Measurements from ENCODE around the gene CLEC16A. TPM values are rescaled to one million over a fixed set of nuclear protein-coding genes. Genes with fewer than 3 reads are reported as not detected.

The CLEC16A gene
- total RNA-seq, 4 donors from 2014 or later, result 24.5 to 33.0 (median 29.3) TPM

DNA sequence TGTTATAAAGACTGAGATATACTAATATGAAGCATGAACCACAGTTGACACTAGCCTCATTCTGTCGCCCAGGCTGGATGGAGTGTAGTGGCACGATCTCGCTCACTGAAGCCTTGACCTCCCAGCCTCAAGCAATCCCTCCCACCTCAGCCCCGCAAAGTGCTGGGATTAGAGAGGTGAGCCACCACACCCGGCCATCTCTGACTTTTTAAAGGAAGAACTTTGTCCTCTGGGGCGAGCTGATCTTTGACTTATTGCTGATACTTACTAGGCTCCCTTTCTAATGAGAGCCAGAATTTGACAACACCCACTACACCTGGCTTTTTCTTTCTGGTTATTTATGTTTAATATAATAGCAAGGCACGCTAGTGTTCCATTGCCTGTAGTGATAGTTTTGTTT lies 57.2 kb downstream of the CLEC16A start:
- Histone ChIP-seq H3K36me3 (peaks cover 0 to 8% of the 10 kb centered on the region in 2 donors), H3K4me1 (peaks cover 11 to 22% of the 10 kb centered on the region in 2 donors), H3K27me3 (no peaks in the 10 kb centered on the region), H3K4me3 (no peak overlapping the region), H3K9me3 (no peaks in the 10 kb centered on the region), H3K27ac (no peak overlapping the region)
- ATAC-seq (no peak), DNase-seq (no peak)
- intact Hi-C loops (cut with DNase I; ENCODE audit: low total_unique reads), result no loop called here
- TF ChIP-seq, protein P1, sequence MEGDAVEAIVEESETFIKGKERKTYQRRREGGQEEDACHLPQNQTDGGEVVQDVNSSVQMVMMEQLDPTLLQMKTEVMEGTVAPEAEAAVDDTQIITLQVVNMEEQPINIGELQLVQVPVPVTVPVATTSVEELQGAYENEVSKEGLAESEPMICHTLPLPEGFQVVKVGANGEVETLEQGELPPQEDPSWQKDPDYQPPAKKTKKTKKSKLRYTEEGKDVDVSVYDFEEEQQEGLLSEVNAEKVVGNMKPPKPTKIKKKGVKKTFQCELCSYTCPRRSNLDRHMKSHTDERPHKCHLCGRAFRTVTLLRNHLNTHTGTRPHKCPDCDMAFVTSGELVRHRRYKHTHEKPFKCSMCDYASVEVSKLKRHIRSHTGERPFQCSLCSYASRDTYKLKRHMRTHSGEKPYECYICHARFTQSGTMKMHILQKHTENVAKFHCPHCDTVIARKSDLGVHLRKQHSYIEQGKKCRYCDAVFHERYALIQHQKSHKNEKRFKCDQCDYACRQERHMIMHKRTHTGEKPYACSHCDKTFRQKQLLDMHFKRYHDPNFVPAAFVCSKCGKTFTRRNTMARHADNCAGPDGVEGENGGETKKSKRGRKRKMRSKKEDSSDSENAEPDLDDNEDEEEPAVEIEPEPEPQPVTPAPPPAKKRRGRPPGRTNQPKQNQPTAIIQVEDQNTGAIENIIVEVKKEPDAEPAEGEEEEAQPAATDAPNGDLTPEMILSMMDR (IDR thresholded peaks at IDR 0.05 in 4 of 5, conservative IDR thresholded peaks at IDR 0.05 in 1 of 5), result no peak
- no peak for TF ChIP-seq POLR2A (IDR thresholded peaks at IDR 0.05)
- in situ Hi-C loops (cut with MboI; ENCODE audit: low sequenced_read_pairs in 4 of 4), result no loop called here

- H3K9me3 ChIP-seq, result no peaks in the 10 kb centered on the region
- no peak for TF ChIP-seq POLR2A (IDR thresholded peaks at IDR 0.05)
- TF ChIP-seq, protein P1 (IDR thresholded peaks at IDR 0.05 in 4 of 5, conservative IDR thresholded peaks at IDR 0.05 in 1 of 5), result no peak
- H3K36me3 ChIP-seq, result peaks cover 0 to 8% of the 10 kb centered on the region in 2 donors
- DNase-seq, result no peak
- in situ Hi-C loops (cut with MboI; ENCODE audit: low sequenced_read_pairs in 4 of 4) (no loop called here), intact Hi-C loops (cut with DNase I; ENCODE audit: low total_unique reads) (no loop called here)
- H3K4me3 ChIP-seq, result no peak overlapping the region
- H3K27me3 ChIP-seq, result no peaks in the 10 kb centered on the region
- peaks cover 11 to 27% of the 10 kb centered on the region in 2 donors for H3K4me1 ChIP-seq
- ATAC-seq, result no peak
- no peak overlapping the region for H3K27ac ChIP-seq
Measured at GRCh38 chr16:11003141-11003540, 58.8 kb downstream of the CLEC16A start.

GRCh38 chr16:11004351-11004750 lies 60.0 kb downstream of the CLEC16A start:
- intact Hi-C loops (cut with DNase I; ENCODE audit: low total_unique reads) (no loop called here), in situ Hi-C loops (cut with MboI; ENCODE audit: low sequenced_read_pairs in 4 of 4) (no loop called here)
- Histone ChIP-seq H3K36me3 (peaks cover 0 to 8% of the 10 kb centered on the region in 2 donors), H3K27ac (peak overlapping the region; percentile 62 to 79 (median 74)), H3K4me3 (no peak overlapping the region), H3K27me3 (no peaks in the 10 kb centered on the region), H3K4me1 (peaks cover 11 to 27% of the 10 kb centered on the region in 2 donors), H3K9me3 (no peaks in the 10 kb centered on the region)
- TF ChIP-seq, protein P1 (IDR thresholded peaks at IDR 0.05 in 4 of 5, conservative IDR thresholded peaks at IDR 0.05 in 1 of 5), result no peak
- TF ChIP-seq POLR2A (IDR thresholded peaks at IDR 0.05), result no peak
- peak; percentile 81 to 92 for ATAC-seq
- peak in 1 of 2 donors; percentile 67 for DNase-seq

DNA sequence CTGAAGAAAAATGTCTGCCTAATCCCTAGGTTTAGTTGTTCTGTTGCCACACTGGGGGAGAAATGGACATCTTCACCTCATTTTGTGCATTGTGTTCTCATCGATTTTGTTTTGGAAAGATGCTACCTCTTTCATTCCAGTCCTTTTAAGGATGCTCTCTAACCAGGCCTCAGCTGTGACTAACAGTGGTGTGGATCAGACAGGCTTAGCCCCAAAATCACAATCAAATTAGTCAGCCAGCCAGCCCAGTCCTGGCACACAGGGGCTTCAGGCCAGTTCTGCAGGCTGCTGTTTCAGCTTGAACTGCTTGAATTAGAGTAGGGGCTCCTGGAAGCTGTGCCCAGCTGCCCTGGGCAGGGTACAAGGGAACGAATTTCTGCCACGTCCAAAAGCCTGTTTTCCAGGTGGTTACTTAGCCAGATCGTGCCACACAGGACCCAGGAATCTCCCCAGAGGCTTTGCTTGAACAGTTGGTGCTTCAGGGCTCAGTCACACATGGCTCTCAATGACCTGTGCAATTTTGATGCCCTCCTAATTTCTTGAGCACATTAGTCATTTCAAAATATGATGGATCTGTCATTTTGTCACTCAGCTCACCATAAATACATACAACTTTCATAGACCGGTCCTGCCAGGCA lies 60.7 kb downstream of the CLEC16A start:
- H3K27ac ChIP-seq, result peak overlapping the region; percentile 62 to 79 (median 74)
- peaks cover 0 to 8% of the 10 kb centered on the region in 2 donors for H3K36me3 ChIP-seq
- H3K4me3 ChIP-seq, result no peak overlapping the region
- DNase-seq, result no peak
- H3K9me3 ChIP-seq, result no peaks in the 10 kb centered on the region
- no peaks in the 10 kb centered on the region for H3K27me3 ChIP-seq
- TF ChIP-seq POLR2A (IDR thresholded peaks at IDR 0.05), result no peak
- TF ChIP-seq, protein P1 (IDR thresholded peaks at IDR 0.05 in 4 of 5, conservative IDR thresholded peaks at IDR 0.05 in 1 of 5), result no peak
- ATAC-seq, result peak; percentile 31 to 64
- H3K4me1 ChIP-seq, result peaks cover 11 to 27% of the 10 kb centered on the region in 2 donors
- in situ Hi-C loops (cut with MboI; ENCODE audit: low sequenced_read_pairs in 4 of 4) (no loop called here), intact Hi-C loops (cut with DNase I; ENCODE audit: low total_unique reads) (no loop called here)
